GM21825 (cell line): ENCODE measurements around the gene SMIM30.
"Not testable (repeated sequence)": the region's sequence is repeated elsewhere in the genome, so short reads cannot be mapped to it uniquely, and the experiment has no call there.

Source experiments
- ATAC-seq: cut with Tn5 transposase; IDR thresholded peaks from one replicate; pipeline ENCODE4 v1.9.1; 2021; ENCODE audit warnings: mild to moderate bottlenecking, moderate library complexity; ENCODE audit not compliant: unreplicated experiment

SMIM30 gene

GRCh38 chr7:113118074-113118959 lies at the start of gene SMIM30:
Gene SMIM30, minus strand, starts transcription at chr7:113118554. Its CDS starts 976 bp downstream, at chr7:113117578.
- ATAC-seq: peak; percentile 99

- not testable (repeated sequence) for ATAC-seq
These were observed 47.8 kb upstream of the SMIM30 start for GRCh38 chr7:113166176-113166575.

GRCh38 chr7:113161050-113161449 lies 42.7 kb upstream of the SMIM30 start:
- ATAC-seq: no peak

- peak; percentile 76 for ATAC-seq
These were observed 41.5 kb upstream of the SMIM30 start for GRCh38 chr7:113159746-113160339.

- ATAC-seq: no peak
These were observed 40.4 kb upstream of the SMIM30 start for GRCh38 chr7:113158756-113159155.

- no peak for ATAC-seq
These were observed 35.8 kb upstream of the SMIM30 start for GRCh38 chr7:113154117-113154516.

GRCh38 chr7:113144817-113145216 lies 26.5 kb upstream of the SMIM30 start:
- ATAC-seq: no peak

GRCh38 chr7:113143486-113144257 lies 25.3 kb upstream of the SMIM30 start:
- peak; percentile 76 for ATAC-seq

- ATAC-seq: peak; percentile 53
These were observed 24.2 kb upstream of the SMIM30 start for GRCh38 chr7:113142385-113143119.

GRCh38 chr7:113141803-113142202 lies 23.4 kb upstream of the SMIM30 start:
- ATAC-seq: no peak

- ATAC-seq: no peak
These were observed 22.6 kb upstream of the SMIM30 start for GRCh38 chr7:113140956-113141355.

GRCh38 chr7:113137241-113137640 lies 18.9 kb upstream of the SMIM30 start:
- no peak for ATAC-seq

- ATAC-seq: no peak
These were observed 15.7 kb upstream of the SMIM30 start for GRCh38 chr7:113134025-113134424.

GRCh38 chr7:113131367-113131766 lies 13.0 kb upstream of the SMIM30 start:
- ATAC-seq: no peak

- no peak for ATAC-seq
These were observed 9.7 kb upstream of the SMIM30 start for GRCh38 chr7:113128031-113128430.

GRCh38 chr7:113125728-113126127 lies 7.4 kb upstream of the SMIM30 start:
- no peak for ATAC-seq

GRCh38 chr7:113122744-113123143 lies 4.4 kb upstream of the SMIM30 start:
- ATAC-seq: no peak

GRCh38 chr7:113120647-113121046 lies 2.3 kb upstream of the SMIM30 start:
- ATAC-seq: no peak

GRCh38 chr7:113119429-113119828 lies 1.1 kb upstream of the SMIM30 start:
- ATAC-seq: no peak

GRCh38 chr7:113117374-113117774 lies 980 bp downstream of the SMIM30 start:
- not testable (repeated sequence) for ATAC-seq

- ATAC-seq: peak; percentile 42
These were observed 4.4 kb downstream of the SMIM30 start for GRCh38 chr7:113113912-113114311.
